SK-N-SH treated with all-trans-retinoic acid at 6 μM for 48 hours (cell line): ENCODE measurements around the gene FOXE1.

Source experiments
- ATAC-seq: fragments of 200-7000 bp; cut with Tn5 transposase; 3 replicates; pipeline ENCODE4 v1.9.1; 2020; ENCODE audit warnings: mild to moderate bottlenecking, moderate library complexity
- ARNTL ChIP-seq: fragments of 450-650 bp; formaldehyde crosslinking; IDR thresholded peaks from 2 replicates; pipeline ENCODE4 v1.5.0; 2020; ENCODE audit warnings: low read depth, mild to moderate bottlenecking, moderate library complexity, borderline replicate concordance
- BACH2 ChIP-seq: fragments of 250-450 bp; sonication (Bioruptor Pico); IDR thresholded peaks from 2 replicates; pipeline ENCODE4 v1.9.0; 2021; ENCODE audit warnings: mild to moderate bottlenecking, borderline replicate concordance
- CREB5 ChIP-seq: fragments of 250-450 bp; sonication (Bioruptor Pico); IDR thresholded peaks from 2 replicates; pipeline ENCODE4 v1.5.1; 2020; ENCODE audit warnings: low read depth, mild to moderate bottlenecking, moderate library complexity
- CSDC2 ChIP-seq: fragments of 250-450 bp; sonication (Bioruptor Pico); IDR thresholded peaks from 2 replicates; pipeline ENCODE4 v1.5.0; 2020; ENCODE audit warnings: mild to moderate bottlenecking, moderate library complexity
- ESRRG ChIP-seq: fragments of 250-450 bp; sonication (Bioruptor Pico); IDR thresholded peaks from 2 replicates; pipeline ENCODE4 v1.6.1; 2021; ENCODE audit warnings: mild to moderate bottlenecking
- GLIS3 ChIP-seq: fragments of 250-450 bp; sonication (Bioruptor Pico); IDR thresholded peaks from 2 replicates; pipeline ENCODE4 v1.5.0; 2020; ENCODE audit warnings: mild to moderate bottlenecking, moderate library complexity
- ISL1 ChIP-seq: fragments of 250-450 bp; sonication (Bioruptor Pico); IDR thresholded peaks from 2 replicates; pipeline ENCODE4 v2.1.2; 2022; ENCODE audit warnings: mild to moderate bottlenecking, moderate library complexity
- OSR1 ChIP-seq: fragments of 250-450 bp; sonication (Bioruptor Pico); IDR thresholded peaks from 2 replicates; pipeline ENCODE4 v1.8.0; 2022; ENCODE audit warnings: moderate library complexity, mild to moderate bottlenecking, inconsistent platforms
- PATZ1 ChIP-seq: fragments of 250-450 bp; sonication (Bioruptor Pico); IDR thresholded peaks from 2 replicates; pipeline ENCODE4 v1.8.0; 2020; ENCODE audit warnings: mild to moderate bottlenecking, moderate library complexity, borderline replicate concordance
- POU6F1 ChIP-seq: fragments of 250-450 bp; sonication (Bioruptor Pico); IDR thresholded peaks from 2 replicates; pipeline ENCODE4 v1.8.0; 2021; ENCODE audit warnings: low read depth, mild to moderate bottlenecking, moderate library complexity, borderline replicate concordance
- PPARA ChIP-seq: fragments of 250-450 bp; sonication (Bioruptor Pico); IDR thresholded peaks from 2 replicates; pipeline ENCODE4 v1.5.0; 2020; ENCODE audit warnings: mild to moderate bottlenecking, borderline replicate concordance
- RARB ChIP-seq: fragments of 250-450 bp; sonication (Bioruptor Pico); IDR thresholded peaks from 2 replicates; pipeline ENCODE4 v1.8.0; 2021; ENCODE audit warnings: mild to moderate bottlenecking, moderate library complexity
- SNAI2 ChIP-seq: fragments of 250-450 bp; sonication (Bioruptor Pico); IDR thresholded peaks from 2 replicates; pipeline ENCODE4 v1.5.0; 2020; ENCODE audit warnings: mild to moderate bottlenecking, moderate library complexity
- TCF4 ChIP-seq: fragments of 250-450 bp; sonication (Bioruptor Pico); IDR thresholded peaks from 2 replicates; pipeline ENCODE4 v1.8.0; 2021; ENCODE audit warnings: mild to moderate bottlenecking, moderate library complexity, borderline replicate concordance
- TOX ChIP-seq: fragments of 250-450 bp; sonication (Bioruptor Pico); IDR thresholded peaks from 2 replicates; pipeline ENCODE4 v1.8.0; 2021; ENCODE audit warnings: mild to moderate bottlenecking, moderate library complexity, borderline replicate concordance
- TSHZ2 ChIP-seq: fragments of 250-450 bp; sonication (Bioruptor Pico); IDR thresholded peaks from 2 replicates; pipeline ENCODE4 v1.5.0; 2020; ENCODE audit warnings: mild to moderate bottlenecking, moderate library complexity
- ZC3H10 ChIP-seq: fragments of 250-450 bp; sonication (Bioruptor Pico); IDR thresholded peaks from 2 replicates; pipeline ENCODE4 v1.5.1; 2021; ENCODE audit warnings: mild to moderate bottlenecking, moderate library complexity
- ZFP3 ChIP-seq: fragments of 250-450 bp; sonication (Bioruptor Pico); IDR thresholded peaks from 2 replicates; pipeline ENCODE4 v1.5.0; 2020; ENCODE audit warnings: mild to moderate bottlenecking, moderate library complexity
- ZFP30 ChIP-seq: fragments of 450-650 bp; formaldehyde crosslinking; IDR thresholded peaks from 2 replicates; pipeline ENCODE4 v1.5.0; 2022; ENCODE audit warnings: mild to moderate bottlenecking, moderate library complexity
- ZNF565 ChIP-seq: fragments of 450-650 bp; formaldehyde crosslinking; conservative IDR thresholded peaks from 2 replicates; pipeline ENCODE4 v1.5.0; 2020; ENCODE audit warnings: low read depth, mild to moderate bottlenecking, moderate library complexity
- ZNF8 ChIP-seq: fragments of 450-650 bp; formaldehyde crosslinking; IDR thresholded peaks from 2 replicates; pipeline ENCODE4 v1.5.0; 2020; ENCODE audit warnings: mild to moderate bottlenecking, moderate library complexity

The FOXE1 gene

GRCh38 chr9:97891736-97892135 lies 38.7 kb downstream of the FOXE1 start (continued):
- no peak for TF ChIP-seq RARB (CRISPR knock-in tag)

- ATAC-seq: no peak
- TF ChIP-seq ZC3H10 (no peak), ARNTL (CRISPR knock-in tag) (no peak), SNAI2 (no peak), CREB5 (no peak), ISL1 (no peak), PPARA (CRISPR knock-in tag) (no peak), BACH2 (CRISPR knock-in tag) (no peak), POU6F1 (CRISPR knock-in tag) (no peak), RARB (CRISPR knock-in tag) (no peak), ZFP30 (no peak), ZFP3 (no peak), TOX (CRISPR knock-in tag) (no peak), ZNF8 (no peak), GLIS3 (CRISPR knock-in tag) (no peak), OSR1 (CRISPR knock-in tag) (no peak), ESRRG (no peak), PATZ1 (CRISPR knock-in tag) (no peak)
- TF ChIP-seq, all 23 proteins: peak for 0
Observed at GRCh38 chr9:97892421-97892820, 39.4 kb downstream of the FOXE1 start.

- no peak for TF ChIP-seq ZNF565 (CRISPR knock-in tag)
- ATAC-seq: no peak
Observed at GRCh38 chr9:97895211-97895610, 42.2 kb downstream of the FOXE1 start.

GRCh38 chr9:97895695-97896332 lies 42.8 kb downstream of the FOXE1 start:
- peak; percentile 48; the same call in 2 of the 3 replicates for ATAC-seq
- TF ChIP-seq ISL1: no peak
- no peak for TF ChIP-seq BACH2 (CRISPR knock-in tag)
- TF ChIP-seq RARB (CRISPR knock-in tag): no peak
- no peak for TF ChIP-seq TSHZ2
- TF ChIP-seq ZFP30: no peak
- no peak for TF ChIP-seq TCF4 (CRISPR knock-in tag)
- no peak for TF ChIP-seq PPARA (CRISPR knock-in tag)

- no peak for ATAC-seq
- TF ChIP-seq OSR1 (CRISPR knock-in tag): no peak
- no peak for TF ChIP-seq ZFP30
- TF ChIP-seq CREB5: no peak
- TF ChIP-seq POU6F1 (CRISPR knock-in tag): no peak
- no peak for TF ChIP-seq GLIS3 (CRISPR knock-in tag)
- no peak for TF ChIP-seq ZFP3
- TF ChIP-seq TCF4 (CRISPR knock-in tag): no peak
- no peak for TF ChIP-seq ISL1
- TF ChIP-seq CSDC2 (CRISPR knock-in tag): no peak
- TF ChIP-seq PPARA (CRISPR knock-in tag): no peak
- TF ChIP-seq RARB (CRISPR knock-in tag): no peak
- no peak for TF ChIP-seq SNAI2
- no peak for TF ChIP-seq ZNF565 (CRISPR knock-in tag)
- TF ChIP-seq TOX (CRISPR knock-in tag): no peak
Observed at GRCh38 chr9:97900103-97900737, 47.2 kb downstream of the FOXE1 start.
